GM18511 (cell line): Measurements from ENCODE around the gene SKIC8.

Experiments used
- ATAC-seq: cut with Tn5 transposase; IDR thresholded peaks from one replicate; pipeline ENCODE4 v1.9.1; 2021; ENCODE audit warnings: mild to moderate bottlenecking, moderate library complexity; ENCODE audit not compliant: unreplicated experiment

The SKIC8 gene

DNA sequence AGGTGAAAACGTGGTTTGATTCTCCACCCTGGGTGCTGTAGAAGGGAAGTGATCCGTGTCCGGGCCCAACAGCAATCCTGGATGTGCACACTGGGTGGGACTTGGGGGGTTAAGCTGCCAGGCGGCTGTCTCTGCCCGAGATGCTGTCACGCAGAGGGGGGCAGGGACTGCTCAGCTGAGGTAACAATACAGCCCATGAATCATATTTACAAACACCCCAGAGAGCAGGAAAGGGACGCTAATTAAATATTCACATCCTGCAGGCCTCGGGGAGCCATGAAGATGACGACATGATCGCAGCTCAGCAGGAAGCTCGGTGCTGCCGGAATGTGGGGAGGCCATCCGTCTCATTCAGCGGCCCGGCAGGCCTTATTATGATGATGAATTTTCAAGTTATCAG is 22.8 kb upstream of the SKIC8 start:
- no peak for ATAC-seq

DNA sequence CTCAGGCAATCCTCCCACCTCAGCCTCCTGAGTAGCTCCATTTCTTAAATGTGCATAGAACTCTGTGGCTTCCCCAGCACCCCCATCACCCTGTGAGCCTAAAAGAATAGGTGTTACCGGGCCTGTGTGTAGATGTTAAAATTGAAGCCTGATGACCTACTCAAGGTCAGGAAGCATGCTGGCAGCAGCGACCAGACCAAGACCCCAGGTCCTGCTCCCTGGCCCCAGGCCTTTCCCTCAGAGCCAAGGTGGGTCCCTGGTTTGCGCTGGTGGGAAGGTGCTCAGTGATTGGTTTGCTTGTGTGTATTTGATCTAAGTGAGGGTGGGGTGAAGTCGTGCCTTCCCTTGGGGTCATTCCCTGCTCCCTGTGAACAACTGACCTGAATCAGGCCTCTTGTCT is 22.4 kb upstream of the SKIC8 start:
- ATAC-seq, result no peak

GRCh38 chr15:78321041-78321570 is 21.7 kb upstream of the SKIC8 start:
- ATAC-seq, result no peak

DNA sequence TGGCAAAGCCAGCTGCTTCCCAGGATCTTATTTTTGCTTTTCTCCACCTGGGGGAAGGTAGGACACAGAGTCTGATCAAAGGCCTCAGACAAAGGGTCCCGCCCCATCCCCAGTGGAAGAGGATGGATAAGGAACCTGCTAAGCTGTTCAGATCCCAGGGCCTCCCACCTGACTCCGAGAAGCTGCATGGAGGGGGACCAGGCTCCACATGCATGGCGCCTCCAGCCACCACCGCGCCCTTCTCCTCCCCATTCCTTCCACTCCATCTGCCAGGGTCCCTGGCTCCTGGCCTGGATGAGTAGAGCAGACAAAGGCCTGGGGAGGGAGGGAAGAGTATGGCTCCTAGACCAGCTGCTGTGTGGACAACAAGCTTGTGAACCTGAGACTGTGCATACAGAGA is 20.8 kb upstream of the SKIC8 start:
- ATAC-seq, result no peak

DNA sequence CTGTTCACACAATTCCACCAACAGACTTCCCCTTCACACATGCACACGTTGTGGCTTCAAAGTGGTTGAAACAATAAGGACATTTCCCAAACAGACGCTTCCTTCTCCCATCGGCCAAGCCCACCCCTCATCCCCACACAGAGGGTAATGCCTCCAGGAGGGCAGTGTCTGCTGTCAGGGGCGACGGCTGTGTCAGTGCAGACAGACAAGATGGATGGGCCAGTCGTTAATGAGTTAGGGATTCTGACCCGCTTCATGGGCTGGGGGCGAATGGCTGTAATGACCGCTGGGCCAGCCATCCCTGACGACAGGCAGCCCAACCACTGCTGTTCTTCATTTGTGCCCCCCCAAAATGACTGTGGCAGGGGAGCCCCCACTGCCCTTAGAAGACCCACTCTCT is 20.2 kb upstream of the SKIC8 start:
- no peak for ATAC-seq

- no peak for ATAC-seq
Observed at GRCh38 chr15:78317145-78317836, 17.9 kb upstream of the SKIC8 start.

DNA sequence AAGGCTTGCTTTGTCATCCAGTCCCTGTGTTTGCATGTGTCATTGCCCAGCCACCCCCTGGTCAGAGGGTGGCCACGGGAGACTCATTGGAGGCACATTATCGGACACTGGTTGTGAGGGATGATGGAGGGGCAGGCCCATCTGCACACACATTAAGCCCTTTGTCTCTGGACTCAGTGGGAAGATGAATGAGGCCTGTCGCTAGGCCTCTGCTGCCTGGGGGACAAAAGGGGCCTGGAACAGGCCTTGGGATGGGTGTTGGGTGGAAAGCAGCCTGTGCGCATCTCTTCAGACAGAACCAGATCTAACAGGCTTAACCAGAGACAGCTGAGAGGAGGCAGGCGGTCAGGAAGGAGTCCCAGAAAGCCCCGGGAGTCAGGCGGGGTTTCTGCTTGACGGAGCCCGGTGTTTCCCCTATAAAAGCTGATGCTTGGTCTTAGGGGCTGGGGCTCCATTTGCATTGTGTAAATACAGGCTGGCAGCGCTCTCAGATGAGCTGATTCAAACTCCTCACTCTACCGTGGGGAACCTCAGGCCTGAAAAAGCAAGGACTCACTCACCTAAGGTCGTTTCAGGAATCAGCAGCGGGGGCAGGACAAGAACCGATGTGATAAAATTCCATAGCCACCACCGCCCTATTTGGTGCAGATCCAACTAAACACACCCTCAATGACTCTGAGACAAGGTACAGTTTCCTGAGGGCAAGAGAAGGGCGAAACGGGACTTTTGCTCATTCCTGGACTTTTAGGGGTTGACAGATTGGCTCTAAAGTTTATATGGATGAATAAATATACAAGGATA is 17.1 kb upstream of the SKIC8 start:
- no peak for ATAC-seq

DNA sequence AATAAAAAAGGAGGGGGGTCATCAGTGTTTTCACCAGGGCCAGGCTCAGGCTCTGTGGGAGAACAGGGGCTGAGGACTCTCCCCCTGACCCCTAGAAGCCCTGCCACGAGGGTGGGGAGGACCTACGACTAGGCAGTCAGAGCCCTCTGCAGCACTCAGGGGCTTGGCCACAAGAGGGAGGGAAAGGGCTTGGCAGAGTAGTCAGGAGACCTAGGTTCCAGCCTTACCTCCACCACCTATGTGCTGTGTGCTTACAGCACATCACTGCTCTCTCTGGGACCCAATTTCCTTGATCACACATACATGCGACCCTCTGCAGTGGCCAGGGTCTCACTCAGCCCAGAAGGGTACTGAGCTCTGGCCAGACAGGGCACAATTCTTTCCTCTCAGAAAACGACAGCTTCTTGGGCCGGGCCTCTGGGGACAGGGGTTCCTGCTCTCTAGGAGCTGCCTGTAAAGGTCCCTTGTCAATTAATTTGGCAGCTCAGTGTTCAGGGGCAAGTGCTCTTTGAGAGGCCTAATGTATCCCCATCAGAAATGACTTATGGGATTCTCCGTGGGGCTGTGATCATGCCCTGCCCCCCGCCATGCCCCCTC is 16.4 kb upstream of the SKIC8 start:
- ATAC-seq, result no peak

DNA sequence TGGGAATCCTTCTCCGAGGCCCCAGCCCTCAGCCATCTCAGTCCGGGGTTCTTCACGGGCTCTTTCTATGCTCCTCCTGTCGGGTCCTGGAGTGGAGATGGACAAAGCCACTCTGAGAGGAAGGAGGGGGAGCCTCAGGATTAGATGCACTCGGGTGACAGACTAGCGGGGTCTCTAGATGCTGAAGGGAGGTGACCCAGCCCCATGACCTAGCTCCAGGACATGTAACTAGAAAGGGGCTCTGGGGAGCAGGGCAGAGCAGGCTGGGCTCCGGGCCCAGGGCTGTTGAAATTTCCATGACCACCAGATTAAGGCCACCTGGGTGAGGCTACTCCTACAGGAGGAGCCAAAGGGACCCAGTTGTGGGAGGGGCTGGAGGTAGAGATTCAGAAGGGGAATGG is 14.8 kb upstream of the SKIC8 start:
- ATAC-seq, result no peak

GRCh38 chr15:78313383-78313782 is 14.0 kb upstream of the SKIC8 start:
- ATAC-seq, result no peak

GRCh38 chr15:78312957-78313356 is 13.5 kb upstream of the SKIC8 start:
- no peak for ATAC-seq

- no peak for ATAC-seq
Observed at GRCh38 chr15:78312536-78312935, 13.1 kb upstream of the SKIC8 start.

GRCh38 chr15:78311292-78311691 is 11.9 kb upstream of the SKIC8 start:
- no peak for ATAC-seq

DNA sequence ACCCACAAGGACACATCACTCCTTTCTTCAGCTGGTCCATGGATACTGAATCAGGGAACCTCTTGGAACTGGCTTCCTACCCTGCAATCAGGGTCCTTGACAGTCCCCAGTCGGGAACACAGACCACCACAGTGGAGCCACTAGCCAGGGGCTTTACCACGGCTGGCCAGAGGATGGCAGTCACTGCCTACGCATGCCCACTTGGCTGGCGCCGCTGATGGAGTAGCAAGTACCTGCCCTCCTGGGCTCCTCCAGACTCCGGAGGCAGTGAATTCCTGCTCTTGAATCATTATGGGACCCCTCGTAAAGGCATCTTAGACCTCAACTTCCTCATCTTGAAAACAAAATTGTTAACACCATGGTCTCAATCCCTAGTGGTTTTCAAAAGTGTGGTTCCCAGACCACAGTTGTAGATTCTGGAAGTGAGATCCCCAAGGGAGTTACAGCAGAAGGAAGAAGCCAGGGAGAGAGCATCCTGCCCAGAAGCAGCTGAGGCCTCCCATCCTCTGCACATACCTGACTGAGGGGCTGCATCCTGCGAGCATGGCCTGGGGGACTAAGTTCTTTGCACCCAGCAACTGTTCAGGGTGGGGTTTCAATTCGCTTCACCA is 9.1 kb upstream of the SKIC8 start:
- no peak for ATAC-seq

- ATAC-seq, result no peak
Observed at GRCh38 chr15:78307976-78308375, 8.6 kb upstream of the SKIC8 start.

GRCh38 chr15:78306176-78306774 is 6.9 kb upstream of the SKIC8 start:
- ATAC-seq, result no peak

DNA sequence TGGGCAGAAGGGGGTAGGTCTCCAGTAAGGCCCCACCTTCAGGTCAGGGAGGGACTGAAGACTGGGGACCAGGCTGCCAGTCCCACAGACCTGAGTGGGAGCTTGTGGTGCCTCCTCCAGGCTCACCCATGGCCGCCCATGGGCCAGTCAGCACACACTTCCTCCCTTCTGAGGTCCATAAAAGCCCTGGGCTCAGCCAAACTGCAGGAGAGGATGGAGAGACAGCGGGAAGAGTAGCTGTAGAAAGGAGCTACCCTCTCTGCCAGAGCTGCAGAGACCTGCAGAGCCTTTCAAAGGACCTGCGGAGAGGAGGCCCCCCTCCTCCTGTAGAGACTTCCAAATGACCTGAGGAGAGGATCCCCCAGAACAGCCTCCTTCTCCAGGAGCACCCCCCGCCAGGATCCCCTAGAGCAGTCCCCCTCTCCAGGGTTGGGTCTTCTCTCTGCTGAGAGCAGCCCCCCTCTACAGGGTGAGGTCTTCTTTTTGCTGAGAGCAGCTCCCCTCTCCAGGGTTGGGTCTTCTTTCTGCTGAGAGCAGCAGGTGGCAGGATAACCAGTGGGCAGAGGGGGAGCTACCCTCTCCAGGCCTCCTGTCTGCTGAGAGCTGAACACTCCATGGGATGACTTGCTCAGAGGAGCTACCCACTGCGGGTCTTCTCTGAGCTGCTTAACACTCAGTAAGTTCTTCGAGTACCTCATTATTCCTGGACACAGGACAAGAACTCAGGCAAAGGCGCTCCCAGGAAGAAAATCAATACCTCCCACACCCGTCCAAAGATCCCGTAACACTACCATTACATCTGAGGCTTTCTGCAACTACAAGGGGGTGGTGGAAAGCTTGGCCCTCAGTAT is 5.0 kb upstream of the SKIC8 start:
- ATAC-seq, result no peak

GRCh38 chr15:78302579-78303312 is 3.3 kb upstream of the SKIC8 start:
- no peak for ATAC-seq

DNA sequence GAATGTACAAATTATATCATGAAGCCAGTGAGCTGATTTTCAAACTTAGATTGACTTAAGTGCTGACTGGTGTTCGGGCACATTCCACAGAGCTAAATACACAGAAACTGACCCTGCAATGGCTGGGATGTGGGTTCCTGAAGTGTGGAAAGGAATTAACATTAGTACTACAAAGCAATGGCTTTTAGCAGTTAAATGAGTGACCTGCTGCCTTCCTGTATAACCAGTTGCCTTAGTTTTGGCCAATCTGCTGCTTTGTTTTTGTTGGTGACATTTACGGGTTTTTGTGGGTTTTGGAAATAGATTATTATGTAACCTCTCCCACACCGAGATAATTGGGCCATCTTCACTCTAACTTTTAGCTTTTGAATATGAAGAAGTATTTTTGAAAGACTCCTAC is 2.4 kb upstream of the SKIC8 start:
- ATAC-seq, result no peak
